ENCODE results near the gene PSME1. TPM values are rescaled to one million over a fixed set of nuclear protein-coding genes. Genes with fewer than 3 reads are reported as not detected.

Gene PSME1
- total RNA-seq: 172 and 177 TPM in 2 replicates
- polyA plus RNA-seq: 221 and 266 TPM in 2 replicates
- 217 and 263 TPM in 2 replicates for polyA plus RNA-seq (2012)
- 42.6 and 61.4 TPM in 2 replicates for polyA minus RNA-seq (ENCODE audit: low replicate concordance)

- peak; percentile 81 to 82 for DNase-seq (ENCODE audit: low read depth in 2 of 2)
- H3K9me3 ChIP-seq (ENCODE audit: control insufficient read depth, insufficient read depth, low read depth, low read length): no peaks in the 10 kb centered on the region
These were observed at the start of gene PSME1 for GRCh38 chr14:24135834-24136683. PSME1 (plus strand) TSS chr14:24136194; CDS start chr14:24136263, 69 bp downstream.

DNA sequence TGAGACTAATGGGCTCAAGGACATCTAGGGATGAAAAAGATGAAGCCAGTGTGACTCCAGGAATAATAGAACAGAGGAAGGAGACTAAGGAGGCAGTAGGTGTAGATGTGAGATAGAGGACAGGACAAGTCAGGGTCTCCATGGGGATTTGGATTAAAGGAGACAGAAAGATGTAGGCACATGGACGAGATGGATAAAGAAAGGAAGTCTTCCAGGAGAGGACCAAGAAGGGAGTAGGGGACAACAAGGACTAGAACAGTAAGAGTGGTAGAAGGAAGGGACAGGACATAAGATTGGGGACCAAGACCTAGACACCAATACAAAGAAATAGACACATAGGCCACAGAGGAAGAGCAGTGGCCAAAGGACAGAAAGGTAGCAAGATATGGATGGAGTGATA is 49.0 kb upstream of the PSME1 start:
- no peaks in the 10 kb centered on the region for H3K79me2 ChIP-seq (ENCODE audit: control insufficient read depth, insufficient read depth, low read length)
- no peak overlapping the region for H3K9ac ChIP-seq (ENCODE audit: insufficient read depth, low read length)
- no peak overlapping the region for H3K4me2 ChIP-seq (ENCODE audit: extremely low read depth, insufficient read depth, low read length)
- no peaks in the 10 kb centered on the region for H4K20me1 ChIP-seq (ENCODE audit: control insufficient read depth, extremely low read depth, insufficient read depth, low read length)
- no peaks in the 10 kb centered on the region for H3K9me3 ChIP-seq (ENCODE audit: control insufficient read depth, insufficient read depth, low read depth, low read length)
- peaks cover 19% of the 10 kb centered on the region for H3K27me3 ChIP-seq (ENCODE audit: control insufficient read depth, insufficient read depth, low read length)
- H3K4me3 ChIP-seq (replicated peaks in 1 of 4; ENCODE audit: control extremely low read depth in 1 of 4, insufficient read depth in 1 of 4, low read depth in 3 of 4, low read length in 4 of 4): no peak overlapping the region
- no peaks in the 10 kb centered on the region for H3K4me1 ChIP-seq (ENCODE audit: control insufficient read depth, extremely low read depth, insufficient read depth, low read length)
- no peak overlapping the region for H2AFZ ChIP-seq (ENCODE audit: low read length)
- H3K36me3 ChIP-seq (ENCODE audit: control insufficient read depth, insufficient read depth, low read length): no peaks in the 10 kb centered on the region
- no peak for DNase-seq (ENCODE audit: low read depth in 2 of 2)
- TF ChIP-seq EZH2 (IDR thresholded peaks at IDR 0.05; ENCODE audit: low read length, missing control alignments): no peak
- TF ChIP-seq, protein P1, sequence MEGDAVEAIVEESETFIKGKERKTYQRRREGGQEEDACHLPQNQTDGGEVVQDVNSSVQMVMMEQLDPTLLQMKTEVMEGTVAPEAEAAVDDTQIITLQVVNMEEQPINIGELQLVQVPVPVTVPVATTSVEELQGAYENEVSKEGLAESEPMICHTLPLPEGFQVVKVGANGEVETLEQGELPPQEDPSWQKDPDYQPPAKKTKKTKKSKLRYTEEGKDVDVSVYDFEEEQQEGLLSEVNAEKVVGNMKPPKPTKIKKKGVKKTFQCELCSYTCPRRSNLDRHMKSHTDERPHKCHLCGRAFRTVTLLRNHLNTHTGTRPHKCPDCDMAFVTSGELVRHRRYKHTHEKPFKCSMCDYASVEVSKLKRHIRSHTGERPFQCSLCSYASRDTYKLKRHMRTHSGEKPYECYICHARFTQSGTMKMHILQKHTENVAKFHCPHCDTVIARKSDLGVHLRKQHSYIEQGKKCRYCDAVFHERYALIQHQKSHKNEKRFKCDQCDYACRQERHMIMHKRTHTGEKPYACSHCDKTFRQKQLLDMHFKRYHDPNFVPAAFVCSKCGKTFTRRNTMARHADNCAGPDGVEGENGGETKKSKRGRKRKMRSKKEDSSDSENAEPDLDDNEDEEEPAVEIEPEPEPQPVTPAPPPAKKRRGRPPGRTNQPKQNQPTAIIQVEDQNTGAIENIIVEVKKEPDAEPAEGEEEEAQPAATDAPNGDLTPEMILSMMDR (conservative IDR thresholded peaks at IDR 0.05 in 1 of 2, IDR thresholded peaks at IDR 0.05 in 1 of 2; ENCODE audit: low read depth in 1 of 2, low read length in 2 of 2): no peak
- H3K27ac ChIP-seq (ENCODE audit: insufficient read depth, low read length): no peak overlapping the region

More at GRCh38 chr14:24135834-24136683, at the start of gene PSME1:
- peaks cover 7% of the 10 kb centered on the region for H3K36me3 ChIP-seq (ENCODE audit: control insufficient read depth, insufficient read depth, low read length)
- no peaks in the 10 kb centered on the region for H4K20me1 ChIP-seq (ENCODE audit: control insufficient read depth, extremely low read depth, insufficient read depth, low read length)
- H3K9ac ChIP-seq (ENCODE audit: insufficient read depth, low read length): peak within 1 kb of the TSS; percentile 89
- peak within 1 kb of the TSS; percentile 87 for H3K27ac ChIP-seq (ENCODE audit: insufficient read depth, low read length)
- peak within 1 kb of the TSS; percentile 85 for H2AFZ ChIP-seq (ENCODE audit: low read length)
- H3K79me2 ChIP-seq (ENCODE audit: control insufficient read depth, insufficient read depth, low read length): peaks cover 29% of the 10 kb centered on the region
- H3K4me2 ChIP-seq (ENCODE audit: extremely low read depth, insufficient read depth, low read length): peak within 1 kb of the TSS; percentile 96
- peaks cover 6% of the 10 kb centered on the region for H3K4me1 ChIP-seq (ENCODE audit: control insufficient read depth, extremely low read depth, insufficient read depth, low read length)
- TF ChIP-seq, protein P1 (conservative IDR thresholded peaks at IDR 0.05 in 1 of 2, IDR thresholded peaks at IDR 0.05 in 1 of 2; ENCODE audit: low read depth in 1 of 2, low read length in 2 of 2): no peak
- TF ChIP-seq EZH2 (IDR thresholded peaks at IDR 0.05; ENCODE audit: low read length, missing control alignments): no peak
- H3K27me3 ChIP-seq (ENCODE audit: control insufficient read depth, insufficient read depth, low read length): no peaks in the 10 kb centered on the region
- H3K4me3 ChIP-seq (replicated peaks in 1 of 4; ENCODE audit: control extremely low read depth in 1 of 4, insufficient read depth in 1 of 4, low read depth in 3 of 4, low read length in 4 of 4): peak within 1 kb of the TSS; percentile 69 to 90 (median 84)

DNA sequence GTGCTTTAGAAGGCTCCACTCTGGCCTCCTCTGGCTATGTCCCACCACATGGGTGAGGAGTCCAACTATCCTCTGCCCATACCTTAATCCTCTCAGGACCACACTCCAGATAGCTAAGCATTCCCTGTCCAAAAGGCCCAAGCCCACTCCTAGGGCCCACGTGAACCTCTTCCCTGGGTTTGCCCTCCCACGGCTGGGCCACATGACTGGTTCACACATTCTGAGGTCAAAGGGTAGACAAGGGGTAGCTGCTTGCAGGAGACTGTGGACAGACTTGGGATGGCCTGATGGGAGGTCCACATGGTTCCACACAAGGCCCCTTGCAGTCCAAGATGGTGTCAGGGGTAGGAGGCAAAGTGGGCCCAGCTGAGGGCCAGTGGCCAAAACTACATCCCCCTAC is 47.9 kb upstream of the PSME1 start:
- no peak for DNase-seq (ENCODE audit: low read depth in 2 of 2)
- Histone ChIP-seq H3K36me3 (ENCODE audit: control insufficient read depth, insufficient read depth, low read length) (no peaks in the 10 kb centered on the region), H3K9me3 (ENCODE audit: control insufficient read depth, insufficient read depth, low read depth, low read length) (no peaks in the 10 kb centered on the region), H3K27me3 (ENCODE audit: control insufficient read depth, insufficient read depth, low read length) (peaks cover 9% of the 10 kb centered on the region), H4K20me1 (ENCODE audit: control insufficient read depth, extremely low read depth, insufficient read depth, low read length) (no peaks in the 10 kb centered on the region), H2AFZ (ENCODE audit: low read length) (no peak overlapping the region), H3K4me3 (replicated peaks in 1 of 4; ENCODE audit: control extremely low read depth in 1 of 4, insufficient read depth in 1 of 4, low read depth in 3 of 4, low read length in 4 of 4) (no peak overlapping the region), H3K4me1 (ENCODE audit: control insufficient read depth, extremely low read depth, insufficient read depth, low read length) (no peaks in the 10 kb centered on the region), H3K9ac (ENCODE audit: insufficient read depth, low read length) (no peak overlapping the region), H3K4me2 (ENCODE audit: extremely low read depth, insufficient read depth, low read length) (no peak overlapping the region), H3K79me2 (ENCODE audit: control insufficient read depth, insufficient read depth, low read length) (no peaks in the 10 kb centered on the region), H3K27ac (ENCODE audit: insufficient read depth, low read length) (no peak overlapping the region)
- TF ChIP-seq EZH2 (IDR thresholded peaks at IDR 0.05; ENCODE audit: low read length, missing control alignments): no peak
- TF ChIP-seq, protein P1 (conservative IDR thresholded peaks at IDR 0.05 in 1 of 2, IDR thresholded peaks at IDR 0.05 in 1 of 2; ENCODE audit: low read depth in 1 of 2, low read length in 2 of 2): no peak

Data from fibroblast of lung (primary cell).